ENCODE results near the gene MBNL2.
A peak's percentile ranks its signal among the peaks of the same experiment; 100 is the strongest.

Gene MBNL2

DNA sequence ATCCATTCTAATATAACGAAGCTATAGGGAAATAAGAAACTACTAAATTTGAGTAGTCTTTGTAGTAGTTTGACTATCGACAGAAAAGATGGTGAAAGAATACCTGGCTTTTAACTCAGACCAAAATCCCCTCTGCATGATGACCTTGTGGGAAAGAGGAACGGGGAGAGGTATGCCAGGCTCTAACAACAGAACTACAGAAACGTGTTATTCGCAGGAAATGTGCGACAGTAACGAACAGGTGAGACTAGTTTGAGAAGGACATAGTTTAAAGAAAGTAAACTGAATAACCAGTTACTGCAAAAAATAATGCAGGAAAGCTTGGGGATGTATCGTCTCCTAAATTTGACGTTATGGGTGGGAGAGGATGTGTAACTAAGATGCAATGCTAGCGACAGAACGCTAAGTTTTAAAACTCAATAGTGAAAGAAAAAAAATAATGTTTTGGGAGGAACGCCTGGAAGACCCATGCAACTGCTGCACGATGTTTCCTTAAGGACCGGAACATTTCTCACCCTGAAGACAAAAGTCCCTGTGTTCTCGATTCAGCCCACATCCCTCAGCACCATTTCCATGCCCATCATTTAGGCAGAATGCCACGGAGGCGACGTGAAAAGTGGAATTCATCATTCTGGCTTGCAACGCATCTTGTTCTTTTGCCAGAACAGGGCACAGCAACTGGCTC, 210.2 kb downstream of the MBNL2 start:
- no peak for DNase-seq

DNA sequence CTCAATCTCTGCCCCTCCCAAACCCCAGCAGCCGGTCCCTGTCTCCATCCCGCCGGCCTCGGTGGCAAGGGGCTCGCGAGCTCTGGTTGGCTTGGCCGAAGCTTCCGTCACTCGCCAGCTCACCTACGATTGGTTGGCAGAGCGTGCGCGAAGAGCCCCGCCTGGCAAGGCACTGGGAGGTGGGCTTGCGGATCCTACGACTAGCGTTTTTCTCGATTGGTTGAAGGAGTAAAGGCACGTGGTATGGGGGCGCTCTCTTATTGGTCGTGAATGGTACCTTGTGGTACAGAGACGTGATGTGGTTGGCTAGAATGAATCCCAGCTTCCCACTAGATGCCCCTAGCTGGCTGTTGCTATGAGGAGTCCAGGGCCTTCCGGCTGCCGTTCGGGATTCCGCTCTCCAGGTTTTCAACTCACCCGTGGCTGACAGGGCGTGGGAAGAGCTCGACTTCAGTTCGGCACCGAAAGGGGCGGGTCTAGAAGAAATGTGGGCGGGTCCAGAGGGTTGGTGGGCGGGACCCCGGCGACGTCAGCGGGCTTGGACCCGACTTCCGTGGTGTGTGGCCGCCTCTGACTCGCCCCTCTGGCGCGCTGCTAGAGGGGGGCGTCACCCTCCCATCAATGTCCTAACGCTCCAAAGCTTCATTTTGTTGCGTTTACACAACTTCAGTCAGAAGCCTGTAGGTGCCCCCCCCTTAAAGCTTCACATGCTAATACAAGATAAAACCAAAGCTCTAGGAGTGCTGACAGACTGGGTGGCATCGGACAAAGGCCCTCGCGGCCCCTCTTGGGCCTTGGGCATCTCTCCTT, 211.0 kb downstream of the MBNL2 start:
- DNase-seq = peak; percentile 94

DNA sequence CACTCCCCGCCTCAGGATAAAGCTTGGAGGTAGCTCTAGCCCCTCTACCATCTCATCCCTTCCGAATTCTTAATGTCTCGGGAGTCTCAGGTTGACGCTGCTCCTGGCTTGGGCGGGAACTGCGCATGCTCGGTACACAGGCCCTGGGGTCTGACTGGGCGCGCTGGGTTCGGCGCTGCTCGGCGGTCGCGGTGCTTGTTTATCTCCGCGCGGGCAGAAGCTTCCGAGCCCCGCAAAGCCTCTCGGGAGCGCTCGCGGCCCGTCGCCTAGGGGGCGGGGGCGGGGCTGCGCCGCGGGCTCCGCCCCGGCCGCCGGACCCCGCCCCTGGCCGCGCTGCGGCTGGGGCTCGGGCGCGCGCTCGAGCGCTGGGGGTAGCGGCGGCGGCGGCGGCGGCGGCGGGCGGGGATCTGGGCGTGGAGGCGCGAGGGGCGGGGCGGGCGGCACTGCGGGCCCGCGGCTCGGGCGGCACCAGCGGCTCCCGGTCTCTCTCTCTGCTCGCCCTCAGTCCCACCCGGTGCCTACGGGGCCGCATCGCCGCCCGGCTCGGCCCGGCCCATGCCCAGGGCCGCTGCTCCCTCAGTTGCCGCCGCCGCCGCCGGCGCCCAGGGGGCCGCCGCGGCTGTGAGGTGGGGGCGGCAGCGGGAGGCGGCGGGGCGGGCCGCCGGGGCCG, 211.7 kb downstream of the MBNL2 start, which contains the start of gene RAP2A:
Gene RAP2A (plus strand): TSS at position 443 of the 670 bp plus-strand sequence. CDS start 302 bp downstream, outside the sequence.
- peak; percentile 85 for DNase-seq

DNA sequence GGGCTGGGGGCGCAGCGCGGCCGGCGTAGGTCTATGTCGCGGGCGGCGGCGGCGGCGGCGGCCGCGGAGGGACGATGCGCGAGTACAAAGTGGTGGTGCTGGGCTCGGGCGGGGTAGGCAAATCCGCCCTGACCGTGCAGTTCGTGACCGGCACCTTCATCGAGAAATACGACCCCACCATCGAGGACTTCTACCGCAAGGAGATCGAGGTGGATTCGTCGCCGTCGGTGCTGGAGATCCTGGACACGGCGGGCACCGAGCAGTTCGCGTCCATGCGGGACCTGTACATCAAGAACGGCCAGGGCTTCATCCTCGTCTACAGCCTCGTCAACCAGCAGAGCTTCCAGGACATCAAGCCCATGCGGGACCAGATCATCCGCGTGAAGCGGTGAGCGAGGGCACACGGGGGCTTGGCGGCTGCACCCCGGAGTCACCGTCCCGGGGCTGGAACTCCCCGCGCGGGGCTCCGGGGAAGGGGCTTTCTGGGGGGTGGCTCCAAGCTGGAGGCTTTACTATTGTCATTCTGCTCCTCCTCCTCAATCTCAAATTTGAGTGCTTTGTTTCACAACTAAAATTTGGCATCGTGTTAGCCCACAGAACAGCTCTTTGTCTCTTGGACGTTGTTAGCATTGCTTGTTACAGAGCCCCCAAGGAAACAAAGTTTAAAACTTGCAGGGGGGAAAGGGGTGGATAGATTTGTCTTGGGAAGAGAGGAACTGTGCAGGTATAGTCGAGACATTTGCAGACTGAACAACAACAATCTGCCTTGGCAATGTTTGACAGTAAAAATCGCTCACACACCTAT, 212.5 kb downstream of the MBNL2 start:
- DNase-seq = peak; percentile 37

DNA sequence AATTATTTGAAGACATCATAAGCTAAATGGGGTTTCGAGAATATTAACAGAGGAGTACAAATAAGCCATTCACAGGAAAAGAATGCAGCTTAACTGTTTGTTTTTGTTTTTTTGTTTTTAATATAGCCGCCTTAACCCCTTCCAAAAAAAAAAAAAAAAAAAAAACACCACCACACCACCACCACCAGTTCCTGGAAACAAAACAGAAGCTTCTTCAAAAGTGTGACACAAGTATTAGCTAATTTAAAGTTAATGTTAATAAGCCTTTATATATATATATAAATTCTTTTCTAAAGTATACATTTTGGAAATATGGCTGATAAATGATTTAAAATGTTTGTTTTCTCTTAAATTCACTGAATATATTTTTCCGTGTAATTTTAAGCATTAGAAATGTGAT, 213.2 kb downstream of the MBNL2 start:
- DNase-seq = no peak

DNA sequence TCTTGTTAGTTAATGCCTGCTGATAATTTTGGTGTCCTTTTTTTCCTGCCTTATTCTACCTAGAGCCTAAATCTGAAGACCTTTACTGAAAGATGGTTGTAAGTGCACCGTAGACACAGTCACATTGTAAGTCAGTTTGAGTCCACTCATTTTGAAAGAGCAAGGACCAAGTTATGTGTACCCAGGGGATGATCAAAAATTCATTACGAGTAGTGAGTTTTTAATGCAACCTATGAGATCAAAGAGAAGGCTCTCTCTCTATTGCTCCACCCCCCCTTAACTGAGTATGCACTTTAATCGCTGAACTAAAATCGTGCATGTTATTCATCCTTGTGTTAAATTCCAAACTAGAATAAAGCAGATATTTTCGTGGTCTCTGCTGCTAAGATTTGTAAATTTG, 213.7 kb downstream of the MBNL2 start:
- DNase-seq = no peak

DNA sequence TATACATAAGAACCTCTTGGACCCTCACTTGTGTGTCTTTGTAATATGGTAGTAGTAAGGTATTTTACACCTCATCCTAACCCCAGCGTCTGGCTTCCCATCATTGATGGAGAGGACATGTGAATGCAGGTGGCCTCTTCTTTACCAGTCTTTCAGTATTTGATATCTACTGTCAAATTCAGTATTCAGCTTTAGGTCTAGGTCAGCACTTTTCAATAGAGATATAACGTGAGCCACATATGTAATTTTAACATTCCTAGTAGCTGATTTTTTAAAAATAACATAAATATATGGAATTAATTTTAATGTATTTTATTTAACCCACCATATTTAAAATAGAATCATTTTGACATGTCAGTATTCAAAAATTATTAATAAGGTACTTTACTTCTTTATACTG, 214.7 kb downstream of the MBNL2 start:
- DNase-seq = no peak

DNA sequence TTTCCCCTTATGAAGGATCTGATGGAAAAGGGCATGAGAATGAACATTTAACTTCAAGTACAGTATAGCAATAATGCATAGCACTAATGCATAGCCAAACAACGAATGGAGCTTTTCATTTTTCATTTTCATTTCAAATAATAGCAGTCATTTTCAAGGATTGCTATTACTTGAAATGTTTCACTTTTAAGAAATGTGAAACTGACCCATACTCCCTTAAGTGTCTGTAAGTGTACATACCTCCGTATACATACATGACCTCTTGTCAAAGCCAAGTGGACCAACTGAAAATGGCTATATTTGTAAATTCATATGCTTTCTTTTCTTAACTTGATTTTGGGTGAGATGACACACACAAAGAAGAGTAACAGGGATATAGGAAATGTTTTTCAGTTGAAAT, 215.6 kb downstream of the MBNL2 start:
- DNase-seq = no peak

DNA sequence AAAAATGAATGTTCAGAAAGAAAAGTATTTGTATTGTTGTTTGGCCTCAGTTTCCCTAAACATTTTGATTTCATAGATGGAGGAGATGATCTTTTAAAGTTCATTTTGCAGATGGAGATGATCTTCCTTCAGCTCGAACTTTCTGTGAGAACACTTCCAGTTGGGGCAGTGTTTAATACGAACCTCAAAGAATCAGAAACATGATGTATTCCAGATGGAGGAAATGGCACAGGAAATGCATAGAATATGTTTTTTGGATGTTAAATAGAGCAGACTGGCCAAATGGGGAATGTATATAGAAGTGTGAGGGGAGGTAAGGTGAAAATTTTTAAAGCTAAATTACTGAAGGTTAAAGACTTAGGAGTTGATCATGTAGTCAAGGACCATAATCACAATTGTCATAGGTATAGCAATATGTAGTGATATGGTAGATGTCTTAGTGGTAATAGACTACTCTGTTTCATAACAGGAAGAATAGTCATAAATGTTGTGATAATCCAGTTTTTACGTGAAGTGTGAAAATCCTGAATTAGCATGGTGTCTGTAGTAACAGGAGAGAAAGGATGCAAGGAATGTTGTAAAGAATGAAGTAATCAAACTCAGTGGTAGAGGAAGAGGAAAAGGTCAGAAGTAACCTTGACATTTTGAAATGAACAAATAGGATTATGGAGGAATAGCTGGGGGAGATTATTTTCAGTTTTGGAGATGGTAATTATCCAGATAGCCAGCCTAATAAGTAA, 216.9 kb downstream of the MBNL2 start:
- no peak for DNase-seq

DNA sequence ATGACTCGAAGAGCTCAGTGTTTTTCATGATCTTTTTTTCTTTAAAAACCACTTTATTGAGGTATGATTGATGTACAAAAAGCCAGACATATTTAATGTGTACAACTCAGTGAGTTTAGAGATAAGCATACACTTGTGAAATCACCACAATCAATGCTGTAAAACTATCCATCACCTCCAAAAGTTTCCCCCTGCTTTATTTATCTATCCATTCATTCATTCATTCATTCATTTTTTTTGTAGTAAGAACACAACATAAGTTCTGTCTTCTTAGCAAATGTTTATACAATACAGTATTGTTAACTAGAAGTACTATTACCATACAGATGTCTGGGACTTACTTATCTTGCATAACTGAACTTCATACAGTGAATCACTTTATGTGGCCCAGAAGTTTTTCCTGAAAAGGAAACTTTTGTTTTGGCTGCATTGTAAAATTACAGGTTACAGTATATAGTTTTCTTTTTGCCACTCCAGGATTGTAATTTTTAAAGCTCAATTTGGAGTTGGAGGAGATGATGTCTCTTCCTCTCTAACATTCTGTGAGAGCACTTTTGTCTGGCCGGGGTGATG, 218.6 kb downstream of the MBNL2 start:
- no peak for DNase-seq

DNA sequence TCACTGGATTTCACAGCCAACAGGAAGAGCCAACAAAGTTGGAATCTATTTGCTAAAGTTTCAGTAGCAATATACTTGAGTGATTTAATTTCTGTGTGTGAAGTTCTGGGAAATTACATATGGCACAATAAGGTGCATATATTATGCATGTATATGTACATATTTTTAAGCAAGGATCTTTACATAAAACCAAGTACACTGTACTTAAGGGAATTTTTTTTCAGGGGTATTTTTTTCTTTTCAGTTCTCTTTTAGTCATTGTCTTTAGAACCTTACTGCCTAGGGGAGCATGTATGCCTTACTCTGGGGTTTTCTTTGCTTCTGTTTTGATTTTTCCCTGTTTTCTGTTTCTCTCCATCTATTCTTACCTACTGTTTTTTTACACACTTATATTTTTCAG, 219.2 kb downstream of the MBNL2 start:
- DNase-seq = no peak

Measured in activated gamma-delta T cell (primary cell).